HG03442 (cell line): ENCODE results near the gene CSMD2.

Source experiments
- ATAC-seq: cut with Tn5 transposase; IDR thresholded peaks from one replicate; pipeline ENCODE4 v1.9.1; 2021; ENCODE audit warnings: mild to moderate bottlenecking, moderate library complexity; ENCODE audit not compliant: unreplicated experiment

The CSMD2 gene

DNA sequence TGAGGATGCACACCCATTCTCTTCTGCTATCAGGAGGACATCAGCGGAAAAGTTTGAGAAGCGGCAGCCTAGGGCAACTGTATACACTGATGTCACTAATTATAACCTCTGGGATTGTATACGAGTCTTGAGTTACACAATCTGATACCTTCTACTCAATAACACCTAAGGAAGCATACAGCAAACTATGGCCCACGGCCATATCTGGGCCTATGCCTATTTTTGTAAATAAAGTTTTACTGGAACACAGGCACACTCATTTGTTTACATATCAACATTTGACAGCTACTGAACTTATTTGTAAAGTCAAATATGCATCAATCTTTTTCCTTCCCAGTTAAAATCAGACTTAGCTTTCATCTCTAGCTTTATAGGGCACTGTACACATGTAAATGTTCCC, 505.4 kb downstream of the CSMD2 start:
- ATAC-seq: no peak

GRCh38 chr1:33657833-33658232, 507.2 kb downstream of the CSMD2 start:
- ATAC-seq: no peak

GRCh38 chr1:33656467-33657005, 508.5 kb downstream of the CSMD2 start:
- no peak for ATAC-seq

DNA sequence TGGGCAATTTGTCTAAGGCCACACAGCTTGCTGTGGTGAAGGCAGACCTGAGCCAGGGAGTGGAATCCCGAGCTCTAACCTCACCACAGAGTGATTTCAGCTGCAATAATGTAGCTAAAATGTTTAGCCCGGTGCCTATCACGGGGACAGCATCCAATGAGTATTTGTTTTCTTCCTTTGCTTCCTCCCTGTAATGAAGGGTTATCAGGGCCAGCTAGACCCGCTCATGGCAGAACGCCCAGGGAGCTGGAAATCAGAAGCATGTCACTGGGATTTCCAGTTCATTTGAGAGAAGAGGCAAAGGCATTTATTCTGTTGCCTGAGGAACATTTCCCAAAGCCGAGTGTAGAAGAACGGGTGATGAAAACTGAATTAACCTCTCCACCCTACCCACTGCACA, 509.5 kb downstream of the CSMD2 start:
- no peak for ATAC-seq

GRCh38 chr1:33654267-33654834, 510.7 kb downstream of the CSMD2 start:
- no peak for ATAC-seq

- ATAC-seq: no peak
Observed at GRCh38 chr1:33653226-33653625, 511.8 kb downstream of the CSMD2 start.

DNA sequence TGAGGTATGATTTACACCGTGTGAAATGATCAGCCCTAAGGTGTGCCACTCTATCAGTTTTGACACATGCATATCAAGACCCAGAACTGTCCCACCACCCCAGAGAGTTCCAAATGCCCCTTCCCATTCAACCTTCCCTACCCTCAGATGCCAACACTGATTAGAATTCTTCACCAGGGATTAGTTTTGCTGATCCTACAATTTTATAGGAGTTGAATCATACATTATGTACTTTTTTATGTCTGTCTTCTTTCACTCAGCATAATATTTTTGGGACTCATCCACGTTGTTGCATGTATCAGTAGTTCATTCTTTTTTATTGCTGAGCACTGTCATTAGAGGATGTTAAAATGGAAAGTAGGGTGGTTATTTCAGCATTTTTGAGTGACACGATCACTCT, 514.3 kb downstream of the CSMD2 start:
- no peak for ATAC-seq

- no peak for ATAC-seq
Observed at GRCh38 chr1:33649759-33650158, 515.3 kb downstream of the CSMD2 start.

GRCh38 chr1:33643216-33643615, 521.8 kb downstream of the CSMD2 start:
- no peak for ATAC-seq

- no peak for ATAC-seq
Observed at GRCh38 chr1:33641104-33641830, 523.8 kb downstream of the CSMD2 start.

DNA sequence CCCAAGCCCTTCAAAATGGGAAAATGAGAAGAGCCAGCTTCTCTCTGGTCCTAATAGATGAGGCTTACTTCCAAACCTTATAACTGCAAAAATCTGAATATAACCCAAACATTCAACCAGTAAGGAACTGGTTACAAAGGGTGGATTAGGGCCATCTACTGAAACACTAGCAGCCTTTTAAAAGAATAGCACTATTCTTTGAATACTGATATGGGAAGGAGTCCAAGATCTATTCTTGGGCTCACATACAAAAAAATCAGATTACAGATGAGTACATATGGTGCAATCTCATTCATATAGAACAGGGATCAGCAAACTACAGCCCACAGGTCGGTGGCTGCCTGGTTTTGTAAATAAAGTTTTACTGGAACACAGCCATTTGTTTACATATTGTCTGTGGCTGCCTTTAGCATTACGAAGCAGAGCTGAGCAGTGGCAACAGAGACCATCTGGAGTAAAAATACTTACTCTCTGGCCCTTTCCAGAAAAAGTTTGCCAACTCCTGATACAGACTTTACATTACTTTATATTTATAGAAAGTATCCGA, 524.8 kb downstream of the CSMD2 start:
- no peak for ATAC-seq

DNA sequence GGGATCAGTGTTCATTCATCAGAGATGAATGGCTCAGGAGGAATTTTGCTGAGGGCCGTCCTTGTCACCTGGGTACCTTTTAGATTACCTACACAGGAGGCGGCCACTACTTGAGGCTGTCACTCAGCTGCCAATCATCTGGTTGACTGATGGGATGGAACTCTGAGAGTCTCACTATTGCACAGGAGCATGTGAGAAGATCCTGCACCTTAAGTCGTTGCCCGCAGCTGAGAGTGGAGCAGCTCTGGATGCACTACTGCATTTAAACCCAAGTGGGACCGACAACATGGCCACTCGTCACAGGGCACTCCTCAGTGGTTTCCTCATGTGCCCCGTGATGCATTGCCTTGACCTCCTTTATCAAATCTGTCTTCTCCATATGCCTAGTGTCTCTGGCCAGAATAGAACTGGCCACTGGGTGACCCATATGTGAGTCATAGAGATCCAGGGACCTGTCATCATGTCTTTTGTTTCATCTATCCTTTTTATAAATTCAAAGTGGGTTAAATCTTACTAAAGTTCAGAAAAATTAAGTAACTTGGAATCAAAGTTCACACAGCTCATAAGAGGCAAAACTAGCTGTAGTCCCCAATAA, 527.1 kb downstream of the CSMD2 start:
- ATAC-seq: no peak

DNA sequence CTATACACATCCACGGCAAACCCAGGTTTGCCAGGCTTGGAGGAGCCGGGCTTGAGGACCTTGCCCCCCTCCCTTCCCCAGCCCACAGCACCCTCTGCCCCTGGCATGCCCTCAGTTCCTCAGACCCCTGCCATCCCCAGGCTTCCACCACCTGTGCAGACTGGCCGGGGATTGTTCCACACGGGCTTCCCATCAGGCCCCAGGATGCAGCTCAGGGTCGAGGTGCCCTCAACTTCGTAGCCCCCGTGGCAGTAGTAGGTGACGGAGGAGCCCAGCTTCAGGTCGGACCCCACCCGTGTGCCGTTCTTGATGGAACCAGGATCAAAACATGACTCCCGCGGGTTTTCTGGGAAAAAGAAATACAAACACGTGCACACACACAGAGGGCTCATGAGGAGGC, 528.8 kb downstream of the CSMD2 start:
- no peak for ATAC-seq

DNA sequence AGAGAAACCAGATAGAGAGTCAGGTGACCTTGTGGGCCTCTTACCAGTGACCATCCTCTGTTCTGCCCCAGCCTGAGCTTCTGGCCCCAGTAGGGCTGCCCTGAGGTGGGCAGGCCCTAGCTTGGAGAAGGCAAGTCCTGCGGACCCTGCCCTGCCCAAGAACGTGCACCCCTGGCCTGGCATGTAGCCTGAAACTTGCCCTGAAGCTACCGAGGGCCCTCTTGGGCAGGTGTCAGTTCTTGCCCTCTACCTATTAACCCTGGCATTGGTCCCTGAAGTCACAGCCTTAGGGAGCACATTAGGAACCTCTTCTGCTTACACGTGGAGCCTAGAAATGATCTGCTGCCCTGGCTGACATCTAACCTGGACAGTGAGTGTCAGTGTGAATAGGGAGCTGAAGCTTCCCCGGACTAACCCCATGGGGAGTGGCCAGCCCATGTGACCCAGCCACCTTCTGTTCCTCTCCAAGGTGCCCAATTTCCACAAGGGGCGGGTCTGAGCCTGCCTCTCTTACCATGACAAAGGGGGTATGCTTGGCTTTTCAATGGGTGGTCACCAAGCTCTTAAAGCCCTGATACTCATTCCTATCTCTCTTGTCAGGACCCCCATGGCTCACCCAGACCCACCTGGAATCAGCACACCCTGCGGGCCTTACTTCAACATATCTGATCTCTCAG, 529.6 kb downstream of the CSMD2 start:
- ATAC-seq: no peak

- ATAC-seq: no peak
Observed at GRCh38 chr1:33634806-33635205, 530.2 kb downstream of the CSMD2 start.

- ATAC-seq: no peak
Observed at GRCh38 chr1:33634143-33634542, 530.9 kb downstream of the CSMD2 start.

GRCh38 chr1:33633019-33633801, 531.8 kb downstream of the CSMD2 start:
- peak; percentile 41 for ATAC-seq

DNA sequence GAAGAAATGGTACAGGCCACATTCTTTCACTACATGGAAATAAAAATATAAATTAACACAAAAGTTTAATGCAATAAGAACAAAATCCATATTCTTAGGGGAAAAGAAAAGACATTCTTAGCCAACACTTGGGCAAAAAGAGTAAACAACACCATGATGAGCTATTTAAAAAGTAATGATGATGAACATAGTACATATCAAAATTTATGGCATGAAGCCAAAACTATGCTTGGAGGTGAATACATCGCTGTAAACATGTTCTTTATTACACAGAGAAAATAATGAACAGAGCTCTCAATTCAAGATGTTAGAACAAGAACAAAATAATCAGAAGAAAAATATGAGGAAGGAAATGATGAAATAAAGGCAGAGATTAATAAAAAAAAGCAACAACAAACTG, 534.3 kb downstream of the CSMD2 start:
- no peak for ATAC-seq

- ATAC-seq: no peak
Observed at GRCh38 chr1:33626801-33627200, 538.2 kb downstream of the CSMD2 start.

DNA sequence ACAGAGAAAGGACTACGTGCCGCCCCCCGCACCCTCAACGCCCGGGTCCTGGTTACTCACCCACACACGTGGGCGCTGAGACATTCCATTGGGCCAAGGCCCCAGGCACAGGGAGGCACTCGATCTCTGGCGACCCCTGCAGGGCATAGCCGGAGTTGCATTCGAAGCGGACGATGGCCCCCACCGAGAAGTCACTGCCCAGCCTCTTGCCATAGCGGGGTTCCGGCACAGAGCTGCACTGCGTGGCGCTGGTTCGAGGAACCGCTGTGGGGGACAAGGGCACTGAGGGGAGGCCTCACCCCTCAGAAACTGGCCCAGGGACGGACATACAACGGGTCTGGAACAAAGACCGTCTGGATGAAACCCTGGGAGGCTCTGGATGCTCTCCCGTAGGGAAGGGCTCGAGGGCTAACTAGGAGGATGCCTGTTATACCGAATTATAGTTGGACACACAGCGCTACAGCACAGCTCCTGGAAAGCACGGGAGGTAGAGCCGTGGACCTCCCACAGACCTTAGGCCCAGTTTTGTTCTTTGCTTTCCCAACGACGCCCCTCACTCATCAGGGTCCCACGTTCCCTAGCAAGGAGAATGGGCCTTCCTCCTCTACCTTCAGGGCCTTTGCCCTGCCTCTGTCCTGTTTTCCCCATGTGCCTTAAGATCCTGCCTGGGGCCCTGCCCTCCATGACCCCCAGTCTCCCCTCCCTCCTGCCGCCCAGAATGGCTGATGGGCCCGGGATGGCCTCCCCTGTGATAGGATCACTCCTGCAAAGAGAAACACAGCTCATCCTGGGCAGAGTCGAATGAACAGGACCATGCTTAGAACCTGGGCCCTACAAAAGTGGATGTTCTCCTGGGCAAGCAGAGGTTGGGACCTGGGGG, 539.8 kb downstream of the CSMD2 start:
- no peak for ATAC-seq
